Erythroblast (primary cell): ENCODE measurements around the gene FAM221A.

Experiments
- GATA1 ChIP-seq: IDR thresholded peaks from 2 replicates; pipeline ENCODE4 v1.6.1; 2011; ENCODE audit warnings: low read depth, mild to moderate bottlenecking, control low read depth, low read length, moderate library complexity
- POLR2A ChIP-seq: IDR thresholded peaks from 2 replicates; pipeline ENCODE4 v1.6.1; 2011; ENCODE audit warnings: mild to moderate bottlenecking, low read length

DNA sequence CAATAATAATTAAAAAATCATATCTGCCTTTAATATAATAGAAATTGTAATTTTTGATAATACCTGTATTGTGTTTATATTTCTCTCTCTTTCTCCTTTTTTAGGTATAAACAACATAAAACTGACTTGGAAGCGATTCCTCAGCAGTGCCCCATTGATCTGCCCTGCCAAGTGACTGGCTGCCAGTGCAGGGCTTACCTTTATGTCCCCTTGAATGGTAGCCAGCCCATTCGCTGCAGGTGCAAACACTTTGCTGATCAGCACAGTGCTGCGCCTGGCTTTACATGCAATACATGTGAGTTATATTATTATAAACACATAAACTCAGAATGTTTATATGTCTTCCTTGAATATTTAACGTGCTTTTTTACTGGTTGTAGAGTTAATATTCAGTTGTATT, 9.2 kb downstream of the FAM221A start:
- TF ChIP-seq POLR2A, result no peak
- TF ChIP-seq GATA1, result no peak
